Trophoblast cell (in vitro differentiated cells and primary cell): ENCODE data around the gene CAPSL.
A peak's percentile ranks its signal among the peaks of the same experiment; 100 is the strongest.

Experiments
- DNase-seq, 2 donors: peaks; one replicate each; pipeline ENCODE4 v3.0.0-alpha.2; 2016
- H2AFZ ChIP-seq: 2 replicates; pipeline ENCODE4 v1.6.1; 2013; ENCODE audit warnings: low read length, moderate library complexity, mild to moderate bottlenecking; ENCODE audit not compliant: insufficient read depth, poor library complexity
- H2AK5ac ChIP-seq: 2 replicates; pipeline ENCODE4 v1.6.1; 2013; ENCODE audit warnings: mild to moderate bottlenecking, low read length
- H2BK120ac ChIP-seq: 2 replicates; pipeline ENCODE4 v1.6.1; 2013; ENCODE audit warnings: low read length, mild to moderate bottlenecking, moderate library complexity; ENCODE audit not compliant: insufficient read depth, poor library complexity
- H2BK12ac ChIP-seq: 2 replicates; pipeline ENCODE4 v1.6.1; 2013; ENCODE audit warnings: mild to moderate bottlenecking, low read length, moderate library complexity
- H2BK5ac ChIP-seq: 2 replicates; pipeline ENCODE4 v1.6.1; 2013; ENCODE audit warnings: low read length, low read depth, moderate library complexity, mild to moderate bottlenecking; ENCODE audit not compliant: poor library complexity
- H3K14ac ChIP-seq: 2 replicates; pipeline ENCODE4 v1.6.1; 2013; ENCODE audit warnings: mild to moderate bottlenecking, low read length
- H3K18ac ChIP-seq: 2 replicates; pipeline ENCODE4 v1.6.1; 2013; ENCODE audit warnings: mild to moderate bottlenecking, low read length
- H3K23ac ChIP-seq: 2 replicates; pipeline ENCODE4 v1.6.1; 2013; ENCODE audit warnings: low read length
- H3K27ac ChIP-seq: 2 replicates; pipeline ENCODE4 v1.5.1; 2013; ENCODE audit warnings: low read depth, mild to moderate bottlenecking, inconsistent platforms, low read length, moderate library complexity
- H3K27me3 ChIP-seq: 2 replicates; pipeline ENCODE4 v1.6.1; 2013; ENCODE audit warnings: inconsistent platforms, mild to moderate bottlenecking, low read length, moderate library complexity; ENCODE audit not compliant: insufficient read depth
- H3K36me3 ChIP-seq, 2 experiments: 1 replicate in 1 of 2; 2 replicates in 1 of 2; pipeline ENCODE4 v1.6.1; 2013; ENCODE audit warnings: low read length in 2 of 2, mild to moderate bottlenecking in 2 of 2, moderate library complexity in 1 of 2; ENCODE audit not compliant: insufficient read depth in 2 of 2, control insufficient read depth in 1 of 2
- H3K4ac ChIP-seq: 2 replicates; pipeline ENCODE4 v1.6.1; 2013; ENCODE audit warnings: low read depth, mild to moderate bottlenecking, low read length, moderate library complexity
- H3K4me1 ChIP-seq, 2 experiments: 1 replicate in 1 of 2; 2 replicates in 1 of 2; pipeline ENCODE4 v1.6.1; 2013; ENCODE audit warnings: low read length in 2 of 2, mild to moderate bottlenecking in 2 of 2, moderate library complexity in 1 of 2; ENCODE audit not compliant: insufficient read depth in 2 of 2, control insufficient read depth in 1 of 2
- H3K4me2 ChIP-seq: 2 replicates; pipeline ENCODE4 v1.6.1; 2013; ENCODE audit warnings: inconsistent platforms, mild to moderate bottlenecking, low read length, moderate library complexity
- H3K4me3 ChIP-seq: 2 replicates; pipeline ENCODE4 v1.5.1; 2013; ENCODE audit warnings: mild to moderate bottlenecking, low read depth, low read length, inconsistent platforms
- H3K79me1 ChIP-seq: one replicate; pipeline ENCODE4 v1.6.1; 2013; ENCODE audit warnings: low read length
- H3K79me2 ChIP-seq: 2 replicates; pipeline ENCODE4 v1.6.1; 2013; ENCODE audit warnings: low read length, mild to moderate bottlenecking; ENCODE audit not compliant: control insufficient read depth, insufficient read depth, poor library complexity
- H3K9ac ChIP-seq: 2 replicates; pipeline ENCODE4 v1.6.1; 2013; ENCODE audit warnings: mild to moderate bottlenecking, low read length
- H3K9me3 ChIP-seq: 2 replicates; pipeline ENCODE4 v1.6.1; 2013; ENCODE audit warnings: low read depth, mild to moderate bottlenecking, control low read depth, inconsistent platforms, low read length; ENCODE audit not compliant: insufficient read depth
- H4K12ac ChIP-seq: 2 replicates; pipeline ENCODE4 v1.6.1; 2013; ENCODE audit warnings: low read depth, mild to moderate bottlenecking, low read length, moderate library complexity
- H4K8ac ChIP-seq: 2 replicates; pipeline ENCODE4 v1.6.1; 2013; ENCODE audit warnings: low read depth, mild to moderate bottlenecking, low read length, moderate library complexity
- H4K91ac ChIP-seq: one replicate; pipeline ENCODE4 v1.6.1; 2013; ENCODE audit warnings: low read depth, mild to moderate bottlenecking, low read length, moderate library complexity
- WGBS: extraction: QIAGEN DNeasy Blood & Tissue Kit; methylation state at CpG from one replicate; pipeline ENCODE4 v1.1.7; 2013; ENCODE audit warnings: missing lambda C conversion rate; ENCODE audit not compliant: insufficient read length, insufficient coverage; ENCODE audit errors: extremely low coverage; 5-methylcytosine and 5-hydroxymethylcytosine counted together

Gene CAPSL

GRCh38 chr5:35860686-35861085, 77.7 kb downstream of the CAPSL start:
- peak; percentile 48 to 82 for DNase-seq
- H2BK12ac ChIP-seq, result no peak overlapping the region
- no peak overlapping the region for H4K8ac ChIP-seq
- H2AFZ ChIP-seq, result no peak overlapping the region
- no CpG with 5 or more reads among the region's 1 CpG for WGBS
- no peak overlapping the region for H3K4me2 ChIP-seq
- H3K4ac ChIP-seq, result no peak overlapping the region
- H3K4me3 ChIP-seq, result no peak overlapping the region
- H3K23ac ChIP-seq, result no peak overlapping the region
- H3K27me3 ChIP-seq, result no peaks in the 10 kb centered on the region
- H3K79me1 ChIP-seq, result no peaks in the 10 kb centered on the region
- H4K91ac ChIP-seq, result no peak overlapping the region
- peaks cover 0 to 3% of the 10 kb centered on the region in 2 experiments for H3K4me1 ChIP-seq
- no peak overlapping the region for H2BK120ac ChIP-seq
- H3K18ac ChIP-seq, result no peak overlapping the region
- H4K12ac ChIP-seq, result no peak overlapping the region
- H2AK5ac ChIP-seq, result no peak overlapping the region
- H3K9ac ChIP-seq, result no peak overlapping the region
- no peak overlapping the region for H3K14ac ChIP-seq
- H3K27ac ChIP-seq, result no peak overlapping the region
- no peaks in the 10 kb centered on the region for H3K9me3 ChIP-seq
- H3K36me3 ChIP-seq, result no peaks in the 10 kb centered on the region
- no peaks in the 10 kb centered on the region for H3K79me2 ChIP-seq
- H2BK5ac ChIP-seq, result no peak overlapping the region

GRCh38 chr5:35859101-35859661, 79.2 kb downstream of the CAPSL start:
- H3K79me2 ChIP-seq, result no peaks in the 10 kb centered on the region
- no peak overlapping the region for H3K23ac ChIP-seq
- no peak overlapping the region for H3K4me3 ChIP-seq
- no peaks in the 10 kb centered on the region for H3K27me3 ChIP-seq
- no peak overlapping the region for H2AFZ ChIP-seq
- H2AK5ac ChIP-seq, result no peak overlapping the region
- peaks cover 0 to 3% of the 10 kb centered on the region in 2 experiments for H3K4me1 ChIP-seq
- H4K12ac ChIP-seq, result no peak overlapping the region
- no peak overlapping the region for H3K14ac ChIP-seq
- no peak overlapping the region for H2BK12ac ChIP-seq
- H3K36me3 ChIP-seq, result no peaks in the 10 kb centered on the region
- H2BK5ac ChIP-seq, result no peak overlapping the region
- H3K4me2 ChIP-seq, result no peak overlapping the region
- H3K9me3 ChIP-seq, result no peaks in the 10 kb centered on the region
- H3K79me1 ChIP-seq, result no peaks in the 10 kb centered on the region
- no peak overlapping the region for H2BK120ac ChIP-seq
- no peak overlapping the region for H4K8ac ChIP-seq
- H3K27ac ChIP-seq, result no peak overlapping the region
- H3K18ac ChIP-seq, result no peak overlapping the region
- H4K91ac ChIP-seq, result no peak overlapping the region
- no CpG with 5 or more reads among the region's 3 CpGs for WGBS
- H3K4ac ChIP-seq, result no peak overlapping the region
- no peak overlapping the region for H3K9ac ChIP-seq
- peak; percentile 20 to 36 for DNase-seq

GRCh38 chr5:35857606-35858205, 80.7 kb downstream of the CAPSL start:
- Histone ChIP-seq H3K9ac (no peak overlapping the region), H2AK5ac (no peak overlapping the region), H4K12ac (no peak overlapping the region), H3K23ac (no peak overlapping the region), H3K79me1 (no peaks in the 10 kb centered on the region), H3K4me1 (peaks cover 0 to 3% of the 10 kb centered on the region in 2 experiments), H2BK5ac (no peak overlapping the region), H3K9me3 (no peaks in the 10 kb centered on the region), H3K4me3 (no peak overlapping the region), H3K36me3 (no peaks in the 10 kb centered on the region), H3K14ac (no peak overlapping the region), H3K4ac (no peak overlapping the region), H3K27me3 (no peaks in the 10 kb centered on the region), H2AFZ (no peak overlapping the region), H3K18ac (no peak overlapping the region), H4K91ac (no peak overlapping the region), H4K8ac (no peak overlapping the region), H3K4me2 (no peak overlapping the region), H3K79me2 (no peaks in the 10 kb centered on the region), H2BK120ac (no peak overlapping the region), H2BK12ac (no peak overlapping the region), H3K27ac (no peak overlapping the region)
- peak; percentile 23 to 89 for DNase-seq
- no CpG with 5 or more reads among the region's 2 CpGs for WGBS

GRCh38 chr5:35856765-35857351, 81.6 kb downstream of the CAPSL start, which contains the start of gene IL7R:
Gene IL7R (plus strand): TSS chr5:35856891. CDS start chr5:35856978, 87 bp downstream.
- H2AK5ac ChIP-seq, result no peak within 1 kb of the TSS
- H3K36me3 ChIP-seq, result no peaks in the 10 kb centered on the region
- peaks cover 0 to 3% of the 10 kb centered on the region in 2 experiments for H3K4me1 ChIP-seq
- no peak within 1 kb of the TSS for H4K8ac ChIP-seq
- H3K79me2 ChIP-seq, result no peaks in the 10 kb centered on the region
- H3K9me3 ChIP-seq, result no peaks in the 10 kb centered on the region
- H3K4me3 ChIP-seq, result no peak within 1 kb of the TSS
- no peak within 1 kb of the TSS for H2AFZ ChIP-seq
- H2BK5ac ChIP-seq, result no peak within 1 kb of the TSS
- no peak within 1 kb of the TSS for H4K12ac ChIP-seq
- no peak within 1 kb of the TSS for H3K4me2 ChIP-seq
- H4K91ac ChIP-seq, result no peak within 1 kb of the TSS
- H3K4ac ChIP-seq, result no peak within 1 kb of the TSS
- no peak within 1 kb of the TSS for H3K18ac ChIP-seq
- WGBS, result no CpG with 5 or more reads among the region's 1 CpG
- H2BK12ac ChIP-seq, result no peak within 1 kb of the TSS
- no peak within 1 kb of the TSS for H3K23ac ChIP-seq
- H2BK120ac ChIP-seq, result no peak within 1 kb of the TSS
- H3K27ac ChIP-seq, result no peak within 1 kb of the TSS
- DNase-seq, result peak in 1 of 2 donors; percentile 15
- no peaks in the 10 kb centered on the region for H3K79me1 ChIP-seq
- no peak within 1 kb of the TSS for H3K9ac ChIP-seq
- H3K14ac ChIP-seq, result no peak within 1 kb of the TSS
- H3K27me3 ChIP-seq, result no peaks in the 10 kb centered on the region
